ENCODE measurements around the gene RTKN2. TPM values are rescaled to one million over a fixed set of nuclear protein-coding genes. Genes with fewer than 3 reads are reported as not detected.

Gene RTKN2
- total and polyA plus RNA-seq, 9 of the 15 experiments (the other 6 are each of a cell fraction or from before 2014, with no cell fraction given): 0.03 to 0.11 (median 0.05) TPM; not detected in 2

DNA sequence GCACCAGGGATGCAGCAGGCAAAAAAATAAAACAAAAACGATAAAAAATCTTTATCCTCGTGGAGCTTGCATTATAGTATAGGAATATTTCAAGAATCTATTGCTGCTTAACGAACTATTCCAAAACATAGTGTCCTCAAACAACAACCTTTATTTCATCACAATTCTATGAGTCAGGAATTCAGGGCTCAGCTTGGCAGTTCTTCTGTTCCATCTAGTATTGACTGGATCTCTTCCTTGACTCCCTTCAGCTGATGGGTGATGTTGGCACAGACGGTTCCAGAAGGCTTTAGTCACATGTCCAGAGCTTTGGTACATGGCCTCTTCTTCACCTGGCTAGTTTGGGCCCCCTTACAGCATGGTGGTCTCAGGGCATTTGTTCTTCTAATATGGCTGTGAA lies 88.0 kb downstream of the RTKN2 start:
- FAIRE-seq (no peak), ATAC-seq (no peak), DNase-seq (ENCODE audit: extremely low read depth in 1 of 4, low spot score in 3 of 4) (no peak)
- Histone ChIP-seq H3K4me2 (ENCODE audit: insufficient read depth, low read length) (no peak overlapping the region), H4K20me1 (replicated peaks; ENCODE audit: control insufficient read depth, insufficient read depth, low read length) (no peaks in the 10 kb centered on the region), H3K79me2 (ENCODE audit: control insufficient read depth, insufficient read depth, low read length) (no peaks in the 10 kb centered on the region), H3K4me3 (no peak overlapping the region), H3K27me3 (ENCODE audit: control insufficient read depth in 2 of 2, insufficient read depth in 2 of 2, low read length in 2 of 2) (peaks cover 0 to 4% of the 10 kb centered on the region in 2 experiments; a peak in 1 of 5 replicates), H3K36me3 (ENCODE audit: control insufficient read depth, insufficient read depth, low read length) (no peaks in the 10 kb centered on the region), H3K27ac (ENCODE audit: extremely low read depth, low read depth, low read length) (no peak overlapping the region), H3K9ac (ENCODE audit: insufficient read depth in 1 of 2, low read depth in 2 of 2, low read length in 2 of 2) (no peak overlapping the region), H3K9me3 (replicated peaks; ENCODE audit: control insufficient read depth, insufficient read depth, low read depth, low read length) (no peaks in the 10 kb centered on the region), H3K4me1 (replicated peaks in 1 of 2; ENCODE audit: control insufficient read depth in 2 of 2, insufficient read depth in 2 of 2, low read length in 2 of 2) (no peaks in the 10 kb centered on the region), H3K9me1 (ENCODE audit: control insufficient read depth, insufficient read depth, low read length) (no peaks in the 10 kb centered on the region), H2AFZ (ENCODE audit: low read depth, low read length) (no peak overlapping the region)
- TF ChIP-seq U2AF1 (optimal IDR thresholded peaks at IDR 0.05; ENCODE audit: low read depth, low read length) (no peak), STAT5B (CRISPR knock-in tag; IDR thresholded peaks at IDR 0.05) (no peak)
- 0% methylated on average over 4 of the region's 4 CpGs for WGBS (ENCODE audit: insufficient coverage, low coverage, missing lambda C conversion rate)
- intact Hi-C loops (cut with micrococcal nuclease) (no loop called here), in situ Hi-C loops (cut with MboI) (no loop called here)
- BruUV-seq (replicated peaks): no TSS peak
- ChIA-PET CTCF (ENCODE audit: low intra/inter-chr PET ratio) (no interaction called here), POLR2A (no interaction called here)

DNA sequence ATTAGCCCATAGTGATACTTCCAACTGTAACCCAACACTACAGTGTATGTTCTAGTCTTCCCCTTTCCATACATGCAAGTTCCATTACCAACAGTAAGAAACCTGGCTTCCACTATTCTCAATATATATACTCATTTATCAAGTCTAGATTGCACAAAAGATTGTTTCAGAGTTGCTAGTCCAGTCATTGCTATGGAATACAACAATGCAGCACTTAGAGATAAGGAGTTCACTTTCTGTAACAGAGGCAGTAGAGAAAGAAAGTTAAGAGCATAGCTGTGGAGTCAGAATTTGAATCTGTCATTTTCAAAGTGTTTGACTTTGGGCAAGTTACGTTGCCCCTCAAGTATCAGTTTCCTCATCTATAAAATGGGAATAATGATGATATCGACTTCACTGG lies 90.1 kb downstream of the RTKN2 start:
- ATAC-seq: no peak
- CTCF ChIA-PET (ENCODE audit: low intra/inter-chr PET ratio): no interaction called here
- 2% methylated on average over 2 of the region's 2 CpGs for WGBS (ENCODE audit: insufficient coverage, low coverage, missing lambda C conversion rate)
- TF ChIP-seq EWSR1 (IDR thresholded peaks at IDR 0.05; ENCODE audit: borderline replicate concordance, low read depth, partially characterized antibody) (no peak), ZNF3 (CRISPR knock-in tag; IDR thresholded peaks at IDR 0.05) (no peak), NCOA6 (IDR thresholded peaks at IDR 0.05) (no peak), LCOR (CRISPR knock-in tag; IDR thresholded peaks at IDR 0.05) (no peak), SIX5 (IDR thresholded peaks at IDR 0.05; ENCODE audit: borderline replicate concordance in 1 of 2, insufficient read depth in 1 of 2, low read depth in 1 of 2, low read length in 2 of 2) (no peak), POLR3A (IDR thresholded peaks at IDR 0.05; ENCODE audit: borderline replicate concordance, extremely low read depth, insufficient read depth, insufficient read length) (no peak), ZBTB17 (CRISPR knock-in tag; IDR thresholded peaks at IDR 0.05) (no peak), PTTG1 (tag; IDR thresholded peaks at IDR 0.05; ENCODE audit: low read depth) (no peak), ZNF24 (IDR thresholded peaks at IDR 0.05) (no peak), RHOXF2B (CRISPR knock-in tag; conservative IDR thresholded peaks at IDR 0.05) (no peak)
- TF ChIP-seq, protein P1, sequence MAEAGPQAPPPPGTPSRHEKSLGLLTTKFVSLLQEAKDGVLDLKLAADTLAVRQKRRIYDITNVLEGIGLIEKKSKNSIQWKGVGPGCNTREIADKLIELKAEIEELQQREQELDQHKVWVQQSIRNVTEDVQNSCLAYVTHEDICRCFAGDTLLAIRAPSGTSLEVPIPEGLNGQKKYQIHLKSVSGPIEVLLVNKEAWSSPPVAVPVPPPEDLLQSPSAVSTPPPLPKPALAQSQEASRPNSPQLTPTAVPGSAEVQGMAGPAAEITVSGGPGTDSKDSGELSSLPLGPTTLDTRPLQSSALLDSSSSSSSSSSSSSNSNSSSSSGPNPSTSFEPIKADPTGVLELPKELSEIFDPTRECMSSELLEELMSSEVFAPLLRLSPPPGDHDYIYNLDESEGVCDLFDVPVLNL (CRISPR knock-in tag; IDR thresholded peaks at IDR 0.05; ENCODE audit: low read depth): no peak
- TF ChIP-seq, protein P2, sequence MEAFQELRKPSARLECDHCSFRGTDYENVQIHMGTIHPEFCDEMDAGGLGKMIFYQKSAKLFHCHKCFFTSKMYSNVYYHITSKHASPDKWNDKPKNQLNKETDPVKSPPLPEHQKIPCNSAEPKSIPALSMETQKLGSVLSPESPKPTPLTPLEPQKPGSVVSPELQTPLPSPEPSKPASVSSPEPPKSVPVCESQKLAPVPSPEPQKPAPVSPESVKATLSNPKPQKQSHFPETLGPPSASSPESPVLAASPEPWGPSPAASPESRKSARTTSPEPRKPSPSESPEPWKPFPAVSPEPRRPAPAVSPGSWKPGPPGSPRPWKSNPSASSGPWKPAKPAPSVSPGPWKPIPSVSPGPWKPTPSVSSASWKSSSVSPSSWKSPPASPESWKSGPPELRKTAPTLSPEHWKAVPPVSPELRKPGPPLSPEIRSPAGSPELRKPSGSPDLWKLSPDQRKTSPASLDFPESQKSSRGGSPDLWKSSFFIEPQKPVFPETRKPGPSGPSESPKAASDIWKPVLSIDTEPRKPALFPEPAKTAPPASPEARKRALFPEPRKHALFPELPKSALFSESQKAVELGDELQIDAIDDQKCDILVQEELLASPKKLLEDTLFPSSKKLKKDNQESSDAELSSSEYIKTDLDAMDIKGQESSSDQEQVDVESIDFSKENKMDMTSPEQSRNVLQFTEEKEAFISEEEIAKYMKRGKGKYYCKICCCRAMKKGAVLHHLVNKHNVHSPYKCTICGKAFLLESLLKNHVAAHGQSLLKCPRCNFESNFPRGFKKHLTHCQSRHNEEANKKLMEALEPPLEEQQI (IDR thresholded peaks at IDR 0.05): no peak

More for the DNA sequence above, 90.1 kb downstream of the RTKN2 start:
- DNase-seq (ENCODE audit: extremely low read depth in 1 of 4, low spot score in 3 of 4) (no peak), FAIRE-seq (no peak)
- Histone ChIP-seq H3K9ac (ENCODE audit: insufficient read depth in 1 of 2, low read depth in 2 of 2, low read length in 2 of 2) (no peak overlapping the region), H3K9me1 (ENCODE audit: control insufficient read depth, insufficient read depth, low read length) (no peaks in the 10 kb centered on the region), H4K20me1 (replicated peaks; ENCODE audit: control insufficient read depth, insufficient read depth, low read length) (no peaks in the 10 kb centered on the region), H3K9me3 (replicated peaks; ENCODE audit: control insufficient read depth, insufficient read depth, low read depth, low read length) (no peaks in the 10 kb centered on the region), H3K4me3 (no peak overlapping the region), H2AFZ (ENCODE audit: low read depth, low read length) (no peak overlapping the region), H3K4me1 (replicated peaks in 1 of 2; ENCODE audit: control insufficient read depth in 2 of 2, insufficient read depth in 2 of 2, low read length in 2 of 2) (no peaks in the 10 kb centered on the region), H3K27me3 (ENCODE audit: control insufficient read depth in 2 of 2, insufficient read depth in 2 of 2, low read length in 2 of 2) (0 out of 5 replicates have a peak, but pooled peaks cover 0 to 4% of the 10 kb centered on the region in 2 experiments), H3K27ac (ENCODE audit: extremely low read depth, low read depth, low read length) (no peak overlapping the region), H3K4me2 (ENCODE audit: insufficient read depth, low read length) (no peak overlapping the region), H3K36me3 (ENCODE audit: control insufficient read depth, insufficient read depth, low read length) (no peaks in the 10 kb centered on the region), H3K79me2 (ENCODE audit: control insufficient read depth, insufficient read depth, low read length) (no peaks in the 10 kb centered on the region)
- BruUV-seq (replicated peaks): no TSS peak
- in situ Hi-C loops (cut with MboI): no loop called here
- POLR2A ChIA-PET: interaction anchor here (0.6 kb wide), 1 partner anchor 21 kb away, joined by 4 read pairs; no protein-coding TSS in a partner anchor
- intact Hi-C loops (cut with micrococcal nuclease): no loop called here

Data from K562 (cell line).